HEK293 (cell line): ENCODE measurements around the gene IL31RA.

Experiments used
- CTCF ChIA-PET: fragments of 350-600 bp; formaldehyde crosslinking; extraction: SDS; loops from one replicate; lab custom pipeline; 2021; ENCODE audit warnings: antibody characterized with exemption; lab: Yijun Ruan, JAX
- POLR2A ChIA-PET: fragments of 300-600 bp; formaldehyde crosslinking; extraction: SDS; loops from one replicate; lab custom pipeline; 2020; ENCODE audit warnings: antibody characterized with exemption, inconsistent platforms; lab: Yijun Ruan, JAX
- H3K27ac ChIP-seq: fragments of 200-500 bp; sonication (Bioruptor generic); 2 replicates; pipeline ENCODE4 v1.5.1; 2014; ENCODE audit warnings: low read depth, low read length, control low read depth, inconsistent platforms; ENCODE audit errors: extremely low read depth
- H3K36me3 ChIP-seq, 2 experiments: fragments of 200-500 bp in 1 of 2; sonication (Bioruptor generic) in 1 of 2; 1 replicate in 1 of 2; 2 replicates in 1 of 2; pipeline ENCODE4 v1.5.1; 2014 to 2017; ENCODE audit warnings: inconsistent platforms in 2 of 2, low read length in 2 of 2; ENCODE audit not compliant: control insufficient read depth in 2 of 2, insufficient read depth in 1 of 2
- H3K4me1 ChIP-seq: fragments of 200-500 bp; sonication (Bioruptor generic); 2 replicates; pipeline ENCODE4 v1.5.1; 2014; ENCODE audit warnings: mild to moderate bottlenecking, low read length, inconsistent platforms; ENCODE audit not compliant: control insufficient read depth, insufficient read depth
- H3K4me3 ChIP-seq: 2 replicates; pipeline ENCODE4 v1.5.1; 2011; ENCODE audit warnings: low read depth, mild to moderate bottlenecking, control low read depth, low read length, moderate library complexity
- H3K9me3 ChIP-seq: fragments of 200-500 bp; sonication (Bioruptor generic); 2 replicates; pipeline ENCODE4 v1.5.1; 2014; ENCODE audit warnings: low read depth, low read length, inconsistent platforms; ENCODE audit not compliant: control insufficient read depth, insufficient read depth
- BCL11B ChIP-seq: fragments of 450-650 bp; formaldehyde crosslinking; IDR thresholded peaks from 2 replicates; pipeline ENCODE4 v1.5.1; 2016; ENCODE audit warnings: low read depth, missing biosample characterization, missing genetic modification characterization
- FEZF1 ChIP-seq: fragments of 450-650 bp; formaldehyde crosslinking; IDR thresholded peaks from 2 replicates; pipeline ENCODE4 v1.5.1; 2016; ENCODE audit warnings: missing biosample characterization, missing genetic modification characterization
- KLF17 ChIP-seq: fragments of 450-650 bp; formaldehyde crosslinking; IDR thresholded peaks from 2 replicates; pipeline ENCODE4 v1.5.1; 2016; ENCODE audit warnings: missing biosample characterization, missing genetic modification characterization
- KLF8 ChIP-seq: fragments of 450-650 bp; formaldehyde crosslinking; IDR thresholded peaks from 2 replicates; pipeline ENCODE4 v1.5.1; 2016; ENCODE audit warnings: missing biosample characterization, missing genetic modification characterization
- SCRT1 ChIP-seq: fragments of 450-650 bp; formaldehyde crosslinking; IDR thresholded peaks from 2 replicates; pipeline ENCODE4 v1.5.1; 2016; ENCODE audit warnings: missing biosample characterization, missing genetic modification characterization, borderline replicate concordance
- ZBTB21 ChIP-seq: fragments of 450-650 bp; formaldehyde crosslinking; IDR thresholded peaks from 2 replicates; pipeline ENCODE4 v1.5.1; 2017; ENCODE audit warnings: missing biosample characterization, missing genetic modification characterization
- ZNF121 ChIP-seq: fragments of 450-650 bp; formaldehyde crosslinking; IDR thresholded peaks from 2 replicates; pipeline ENCODE4 v1.5.1; 2016; ENCODE audit warnings: missing biosample characterization, missing genetic modification characterization
- ZNF132 ChIP-seq: fragments of 450-650 bp; formaldehyde crosslinking; IDR thresholded peaks from 2 replicates; pipeline ENCODE4 v1.5.1; 2017; ENCODE audit warnings: missing biosample characterization, missing genetic modification characterization, borderline replicate concordance
- ZNF133 ChIP-seq: fragments of 450-650 bp; formaldehyde crosslinking; IDR thresholded peaks from 2 replicates; pipeline ENCODE4 v1.5.1; 2016; ENCODE audit warnings: missing biosample characterization, missing genetic modification characterization
- ZNF146 ChIP-seq: fragments of 450-650 bp; formaldehyde crosslinking; IDR thresholded peaks from 2 replicates; pipeline ENCODE4 v1.5.1; 2016; ENCODE audit warnings: missing biosample characterization, missing genetic modification characterization
- ZNF16 ChIP-seq: fragments of 450-650 bp; formaldehyde crosslinking; IDR thresholded peaks from 2 replicates; pipeline ENCODE4 v1.5.1; 2016; ENCODE audit warnings: low read depth, missing biosample characterization, missing genetic modification characterization
- ZNF184 ChIP-seq: fragments of 450-650 bp; IDR thresholded peaks from 2 replicates; pipeline ENCODE4 v1.5.1; 2018; ENCODE audit warnings: missing biosample characterization, mild to moderate bottlenecking, missing genetic modification characterization
- ZNF2 ChIP-seq: fragments of 450-650 bp; formaldehyde crosslinking; IDR thresholded peaks from 2 replicates; pipeline ENCODE4 v1.5.1; 2016; ENCODE audit warnings: missing biosample characterization, missing genetic modification characterization
- ZNF221 ChIP-seq: fragments of 450-650 bp; formaldehyde crosslinking; IDR thresholded peaks from 2 replicates; pipeline ENCODE4 v1.5.1; 2017; ENCODE audit warnings: missing biosample characterization, missing genetic modification characterization, borderline replicate concordance
- ZNF24 ChIP-seq: fragments of 450-650 bp; formaldehyde crosslinking; IDR thresholded peaks from 2 replicates; pipeline ENCODE4 v1.5.1; 2016; ENCODE audit warnings: missing biosample characterization, missing genetic modification characterization
- ZNF341 ChIP-seq: fragments of 450-650 bp; formaldehyde crosslinking; IDR thresholded peaks from 2 replicates; pipeline ENCODE4; 2016; ENCODE audit warnings: low read depth, missing biosample characterization, missing genetic modification characterization
- ZNF416 ChIP-seq: fragments of 450-650 bp; formaldehyde crosslinking; IDR thresholded peaks from 2 replicates; pipeline ENCODE4 v1.5.1; 2016; ENCODE audit warnings: missing biosample characterization, missing genetic modification characterization
- ZNF473 ChIP-seq: fragments of 450-650 bp; formaldehyde crosslinking; IDR thresholded peaks from 2 replicates; pipeline ENCODE4 v1.5.1; 2017; ENCODE audit warnings: missing biosample characterization, missing genetic modification characterization
- ZNF488 ChIP-seq: fragments of 450-650 bp; formaldehyde crosslinking; IDR thresholded peaks from 2 replicates; pipeline ENCODE4 v1.5.1; 2016; ENCODE audit warnings: missing biosample characterization, missing genetic modification characterization
- ZNF561 ChIP-seq: fragments of 450-650 bp; IDR thresholded peaks from 2 replicates; pipeline ENCODE4 v1.5.1; 2018; ENCODE audit warnings: missing biosample characterization, missing genetic modification characterization, borderline replicate concordance
- ZNF704 ChIP-seq: fragments of 450-650 bp; formaldehyde crosslinking; IDR thresholded peaks from 2 replicates; pipeline ENCODE4 v1.5.1; 2016; ENCODE audit warnings: missing biosample characterization, missing genetic modification characterization
- ZNF707 ChIP-seq: fragments of 450-650 bp; formaldehyde crosslinking; IDR thresholded peaks from 2 replicates; pipeline ENCODE4 v1.5.1; 2016; ENCODE audit warnings: missing biosample characterization, missing genetic modification characterization
- ZNF830 ChIP-seq: fragments of 450-650 bp; IDR thresholded peaks from 2 replicates; pipeline ENCODE4 v1.5.0; 2018; ENCODE audit warnings: missing biosample characterization, missing genetic modification characterization, low read depth, mild to moderate bottlenecking, moderate library complexity
- ZSCAN16 ChIP-seq: fragments of 450-650 bp; formaldehyde crosslinking; IDR thresholded peaks from 2 replicates; pipeline ENCODE4 v1.5.1; 2016; ENCODE audit warnings: missing biosample characterization, missing genetic modification characterization
- ZXDB ChIP-seq: fragments of 450-650 bp; formaldehyde crosslinking; IDR thresholded peaks from 2 replicates; pipeline ENCODE4 v1.5.1; 2016; ENCODE audit warnings: missing biosample characterization, missing genetic modification characterization
- TF ChIP-seq, protein P1 (sequence below): fragments of 450-650 bp; formaldehyde crosslinking; IDR thresholded peaks from 2 replicates; pipeline ENCODE4 v1.5.1; 2016; ENCODE audit warnings: missing biosample characterization, missing genetic modification characterization
- TF ChIP-seq, protein P2 (sequence below): fragments of 450-650 bp; formaldehyde crosslinking; IDR thresholded peaks from 2 replicates; pipeline ENCODE4 v1.5.1; 2016; ENCODE audit warnings: missing biosample characterization, missing genetic modification characterization

IL31RA gene

GRCh38 chr5:55914971-55915370 lies 63.8 kb downstream of the IL31RA start:
- no peak for TF ChIP-seq ZNF341
- no peak for TF ChIP-seq ZNF473
- no peak for TF ChIP-seq ZNF561 (tag by site-specific recombination)
- TF ChIP-seq, protein P1, sequence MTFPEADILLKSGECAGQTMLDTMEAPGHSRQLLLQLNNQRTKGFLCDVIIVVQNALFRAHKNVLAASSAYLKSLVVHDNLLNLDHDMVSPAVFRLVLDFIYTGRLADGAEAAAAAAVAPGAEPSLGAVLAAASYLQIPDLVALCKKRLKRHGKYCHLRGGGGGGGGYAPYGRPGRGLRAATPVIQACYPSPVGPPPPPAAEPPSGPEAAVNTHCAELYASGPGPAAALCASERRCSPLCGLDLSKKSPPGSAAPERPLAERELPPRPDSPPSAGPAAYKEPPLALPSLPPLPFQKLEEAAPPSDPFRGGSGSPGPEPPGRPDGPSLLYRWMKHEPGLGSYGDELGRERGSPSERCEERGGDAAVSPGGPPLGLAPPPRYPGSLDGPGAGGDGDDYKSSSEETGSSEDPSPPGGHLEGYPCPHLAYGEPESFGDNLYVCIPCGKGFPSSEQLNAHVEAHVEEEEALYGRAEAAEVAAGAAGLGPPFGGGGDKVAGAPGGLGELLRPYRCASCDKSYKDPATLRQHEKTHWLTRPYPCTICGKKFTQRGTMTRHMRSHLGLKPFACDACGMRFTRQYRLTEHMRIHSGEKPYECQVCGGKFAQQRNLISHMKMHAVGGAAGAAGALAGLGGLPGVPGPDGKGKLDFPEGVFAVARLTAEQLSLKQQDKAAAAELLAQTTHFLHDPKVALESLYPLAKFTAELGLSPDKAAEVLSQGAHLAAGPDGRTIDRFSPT (tag by site-specific recombination), result no peak
- TF ChIP-seq ZNF830 (tag by site-specific recombination), result no peak
- TF ChIP-seq ZNF24, result no peak
- TF ChIP-seq ZSCAN16 (tag by site-specific recombination), result no peak
- no peak for TF ChIP-seq BCL11B (tag by site-specific recombination)
- no peak for TF ChIP-seq ZNF121 (tag by site-specific recombination)
- no peak for TF ChIP-seq FEZF1 (tag by site-specific recombination)
- TF ChIP-seq ZNF704, result no peak
- TF ChIP-seq, protein P2, sequence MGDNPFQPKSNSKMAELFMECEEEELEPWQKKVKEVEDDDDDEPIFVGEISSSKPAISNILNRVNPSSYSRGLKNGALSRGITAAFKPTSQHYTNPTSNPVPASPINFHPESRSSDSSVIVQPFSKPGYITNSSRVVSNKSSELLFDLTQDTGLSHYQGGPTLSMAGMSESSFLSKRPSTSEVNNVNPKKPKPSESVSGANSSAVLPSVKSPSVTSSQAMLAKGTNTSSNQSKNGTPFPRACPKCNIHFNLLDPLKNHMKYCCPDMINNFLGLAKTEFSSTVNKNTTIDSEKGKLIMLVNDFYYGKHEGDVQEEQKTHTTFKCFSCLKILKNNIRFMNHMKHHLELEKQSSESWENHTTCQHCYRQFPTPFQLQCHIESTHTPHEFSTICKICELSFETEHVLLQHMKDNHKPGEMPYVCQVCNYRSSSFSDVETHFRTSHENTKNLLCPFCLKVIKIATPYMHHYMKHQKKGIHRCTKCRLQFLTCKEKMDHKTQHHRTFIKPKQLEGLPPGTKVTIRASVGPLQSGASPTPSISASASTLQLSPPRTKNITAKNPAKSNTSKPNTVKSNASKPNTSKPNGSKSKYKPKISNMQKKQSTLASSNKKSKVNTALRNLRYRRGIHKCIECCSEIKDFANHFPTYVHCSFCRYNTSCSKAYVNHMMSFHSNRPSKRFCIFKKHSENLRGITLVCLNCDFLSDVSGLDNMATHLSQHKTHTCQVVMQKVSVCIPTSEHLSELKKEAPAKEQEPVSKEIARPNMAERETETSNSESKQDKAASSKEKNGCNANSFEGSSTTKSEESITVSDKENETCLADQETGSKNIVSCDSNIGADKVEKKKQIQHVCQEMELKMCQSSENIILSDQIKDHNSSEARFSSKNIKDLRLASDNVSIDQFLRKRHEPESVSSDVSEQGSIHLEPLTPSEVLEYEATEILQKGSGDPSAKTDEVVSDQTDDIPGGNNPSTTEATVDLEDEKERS, result no peak
- TF ChIP-seq ZNF146 (tag by site-specific recombination), result no peak
- no peak for TF ChIP-seq ZNF707 (tag by site-specific recombination)
- no peak for TF ChIP-seq ZNF132 (tag by site-specific recombination)
- TF ChIP-seq ZNF416 (tag by site-specific recombination), result no peak
- TF ChIP-seq SCRT1 (tag by site-specific recombination), result no peak
- no peak for TF ChIP-seq ZBTB21
- TF ChIP-seq ZNF133 (tag by site-specific recombination), result no peak
- TF ChIP-seq ZNF488, result no peak
- Histone ChIP-seq H3K36me3 (no peaks in the 10 kb centered on the region), H3K9me3 (no peaks in the 10 kb centered on the region), H3K27ac (no peak overlapping the region), H3K4me1 (no peaks in the 10 kb centered on the region), H3K4me3 (no peak overlapping the region)
- ChIA-PET POLR2A (no interaction called here), CTCF (interaction anchor here (0.5 kb wide), 1 partner anchor 374 kb away, joined by 3 read pairs; no protein-coding TSS in a partner anchor)

GRCh38 chr5:55915783-55916182 lies 64.6 kb downstream of the IL31RA start:
- Histone ChIP-seq H3K27ac (no peak overlapping the region), H3K9me3 (no peaks in the 10 kb centered on the region), H3K36me3 (no peaks in the 10 kb centered on the region), H3K4me1 (no peaks in the 10 kb centered on the region), H3K4me3 (no peak overlapping the region)
- TF ChIP-seq KLF17 (tag by site-specific recombination), result no peak
- no peak for TF ChIP-seq ZNF221
- no peak for TF ChIP-seq ZNF16
- no peak for TF ChIP-seq KLF8
- no peak for TF ChIP-seq ZNF341
- no peak for TF ChIP-seq ZXDB
- no peak for TF ChIP-seq ZNF184 (tag by site-specific recombination)
- no peak for TF ChIP-seq ZSCAN16 (tag by site-specific recombination)
- no peak for TF ChIP-seq ZNF2
- POLR2A ChIA-PET, result no interaction called here
- CTCF ChIA-PET, result no interaction called here
